WI38 (cell line): ENCODE measurements around the gene TK1.
"Not testable (repeated sequence)": the region's sequence is repeated elsewhere in the genome, so short reads cannot be mapped to it uniquely, and the experiment has no call there.

Source experiments
- H3K4me3 ChIP-seq: 2 replicates; pipeline ENCODE4 v1.5.1; 2011; ENCODE audit warnings: low read depth, mild to moderate bottlenecking, control low read depth, low read length
- CTCF ChIP-seq: IDR thresholded peaks from 2 replicates; pipeline ENCODE4 v1.5.1; 2012; ENCODE audit warnings: low read depth, mild to moderate bottlenecking, control low read depth, low read length

TK1 gene

DNA sequence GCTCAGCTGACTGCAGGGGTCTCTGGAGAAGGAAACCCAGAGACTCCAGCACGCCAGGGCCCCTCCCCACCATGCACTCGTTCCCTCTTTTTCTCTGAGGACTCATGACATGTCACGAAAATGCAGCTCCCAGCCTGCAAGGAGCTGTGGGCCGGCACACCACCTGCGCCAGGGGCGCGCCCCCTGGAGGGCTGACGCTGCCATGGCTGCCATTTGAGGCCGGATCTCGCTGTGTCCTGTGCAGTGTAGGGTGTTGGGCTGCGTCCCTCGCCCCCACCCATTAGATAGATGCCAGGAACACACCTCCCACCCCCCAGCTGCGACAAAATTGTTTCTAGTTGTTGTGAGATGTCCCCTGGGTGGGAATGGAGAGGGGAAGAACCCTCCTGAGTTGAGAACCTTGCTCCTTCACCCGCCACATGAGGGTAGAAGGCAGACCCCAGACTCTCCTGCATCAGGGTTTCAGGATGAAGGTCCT, 10.3 kb downstream of the TK1 start:
- H3K4me3 ChIP-seq, result no peak overlapping the region
- TF ChIP-seq CTCF, result peak; percentile 74

- no peak overlapping the region for H3K4me3 ChIP-seq
- no peak for TF ChIP-seq CTCF
Observed at GRCh38 chr17:78175643-78175981, 11.2 kb downstream of the TK1 start.

DNA sequence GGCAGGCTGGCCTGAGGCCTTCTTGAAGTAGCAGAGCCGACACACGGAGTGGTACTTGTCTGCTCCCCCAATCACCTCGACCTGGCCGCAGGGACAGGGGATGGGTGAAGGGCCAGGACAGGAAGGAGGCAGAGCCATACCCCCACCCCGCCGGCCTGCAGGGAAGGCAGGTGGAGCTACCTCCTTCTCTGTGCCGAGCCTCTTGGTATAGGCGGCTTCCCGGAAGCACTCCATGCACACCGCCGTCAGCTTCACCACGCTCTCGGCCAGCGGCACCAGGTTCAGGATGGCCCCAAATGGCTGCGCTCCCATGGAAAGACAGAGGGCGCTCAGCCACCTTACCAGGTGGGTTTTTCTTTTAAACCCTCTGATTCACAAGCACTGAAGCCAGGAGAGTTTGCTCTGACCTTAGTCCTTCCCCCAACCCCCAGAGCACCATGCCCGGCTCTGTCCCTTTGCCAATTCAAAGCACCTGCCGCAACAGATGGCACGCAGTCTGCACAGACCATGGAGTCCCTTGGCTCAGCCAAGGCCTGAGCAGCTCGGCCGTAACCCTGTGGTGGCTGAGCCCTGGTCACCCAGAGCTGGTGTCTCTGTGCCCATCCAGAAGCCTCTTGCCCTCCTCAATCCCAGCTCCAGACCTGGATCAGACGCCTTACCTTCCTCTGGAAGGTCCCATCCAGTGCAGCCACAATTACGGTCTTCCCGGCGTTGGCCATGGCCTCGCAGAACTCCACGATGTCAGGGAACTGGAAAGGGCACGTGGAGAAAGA, 11.8 kb downstream of the TK1 start:
- no peak for TF ChIP-seq CTCF
- H3K4me3 ChIP-seq, result no peak overlapping the region

DNA sequence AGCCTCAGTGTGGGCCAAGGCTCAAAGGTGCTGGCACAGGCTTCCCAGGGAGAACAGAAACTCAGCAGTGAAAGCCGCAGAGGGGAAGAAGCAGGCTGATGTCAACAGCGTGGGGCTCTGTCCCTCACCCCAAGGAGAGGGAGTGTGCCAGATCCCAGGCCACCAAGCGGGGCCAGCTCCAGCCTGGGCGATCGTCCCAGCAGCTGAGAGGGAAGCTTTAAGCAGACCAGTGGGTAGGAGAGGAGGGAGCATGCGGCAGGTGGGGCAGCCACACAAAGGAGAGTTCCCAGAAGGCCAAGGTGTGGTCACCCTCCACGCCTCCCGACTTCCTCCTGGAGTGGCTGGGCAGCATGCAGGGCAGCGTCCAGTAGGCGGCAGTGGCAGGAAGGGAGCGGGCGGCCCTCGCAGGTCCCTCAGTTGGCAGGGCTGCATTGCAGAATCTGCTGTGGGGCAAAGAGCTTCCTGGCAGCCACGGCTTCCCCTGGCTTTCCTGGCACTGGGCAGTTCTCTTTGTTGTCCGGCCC, 12.4 kb downstream of the TK1 start:
- no peak overlapping the region for H3K4me3 ChIP-seq
- no peak for TF ChIP-seq CTCF

DNA sequence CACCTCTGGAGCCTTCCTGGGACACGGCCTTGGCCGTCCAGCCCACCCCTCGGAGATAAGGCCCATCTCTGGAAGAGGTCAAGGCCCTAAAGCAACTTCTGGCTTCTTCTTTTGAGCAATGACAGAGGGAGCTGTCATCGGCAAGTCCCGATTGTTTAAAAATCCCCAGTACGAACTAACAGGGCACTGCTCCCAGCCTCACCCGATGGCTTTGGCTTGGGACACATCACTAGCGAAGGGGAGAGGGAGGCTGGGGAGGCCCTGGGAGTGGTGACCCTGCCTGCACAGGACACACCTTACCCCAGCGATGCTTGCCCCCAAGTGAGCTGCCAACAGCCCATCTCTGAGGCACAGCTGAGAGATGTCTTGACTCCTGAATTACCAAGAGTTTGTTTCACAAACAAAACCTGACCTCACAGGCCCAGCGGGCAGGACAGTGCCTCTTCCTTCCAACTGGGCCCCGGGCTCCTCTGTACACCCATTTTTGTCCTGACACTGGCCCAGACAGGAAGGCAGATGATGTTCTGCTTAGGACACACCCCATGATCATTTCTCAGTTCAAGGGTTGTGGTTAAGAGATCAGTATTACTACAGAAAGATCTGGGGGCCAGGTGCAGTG, 13.6 kb downstream of the TK1 start:
- no peak overlapping the region for H3K4me3 ChIP-seq
- no peak for TF ChIP-seq CTCF

DNA sequence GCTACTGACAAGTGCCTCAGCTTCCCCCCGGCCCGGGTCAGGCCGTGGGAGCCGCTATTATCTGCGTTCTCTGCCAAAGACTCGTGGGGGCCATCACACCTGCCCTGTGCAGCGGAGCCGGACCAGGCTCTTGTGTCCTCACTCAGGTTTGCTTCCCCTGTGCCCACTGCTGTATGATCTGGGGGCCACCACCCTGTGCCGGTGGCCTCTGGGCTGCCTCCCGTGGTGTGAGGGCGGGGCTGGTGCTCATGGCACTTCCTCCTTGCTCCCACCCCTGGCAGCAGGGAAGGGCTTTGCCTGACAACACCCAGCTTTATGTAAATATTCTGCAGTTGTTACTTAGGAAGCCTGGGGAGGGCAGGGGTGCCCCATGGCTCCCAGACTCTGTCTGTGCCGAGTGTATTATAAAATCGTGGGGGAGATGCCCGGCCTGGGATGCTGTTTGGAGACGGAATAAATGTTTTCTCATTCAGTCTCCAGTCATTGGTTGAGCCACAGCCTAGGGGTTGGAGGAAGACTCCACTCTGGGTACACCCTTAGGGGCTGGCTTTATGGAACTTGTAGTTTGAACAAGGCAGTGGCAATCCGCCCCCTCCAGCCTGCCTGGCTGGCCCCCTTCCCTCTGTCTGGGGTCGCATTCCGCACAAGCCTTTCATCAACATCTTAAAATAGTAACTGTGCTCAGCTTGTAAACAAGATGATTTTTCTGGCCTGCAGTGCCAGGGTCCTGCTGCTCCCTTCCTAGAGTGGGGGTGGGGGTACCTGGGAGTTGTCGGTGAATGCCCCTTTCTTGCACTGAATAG, 14.4 kb downstream of the TK1 start:
- no peak overlapping the region for H3K4me3 ChIP-seq
- TF ChIP-seq CTCF, result no peak

- not testable (repeated sequence) for H3K4me3 ChIP-seq
Observed at GRCh38 chr17:78171591-78172248, 15.1 kb downstream of the TK1 start.
